Lower leg skin (tissue), 4 donors: ENCODE measurements around the gene SLC12A4. TPM values are rescaled to one million over a fixed set of nuclear protein-coding genes. Genes with fewer than 3 reads are reported as not detected.
A peak's percentile ranks its signal among the peaks of the same experiment; 100 is the strongest.

Source experiments
- DNase-seq, 2 donors: peaks; one replicate each; pipeline ENCODE4 v3.0.0-alpha.2; 2019; ENCODE audit warnings: low spot score in 2 of 2
- H3K4me3 ChIP-seq: fragments of 200-600 bp; sonication (generic); 2 replicates; pipeline ENCODE4 v1.5.1; 2017; ENCODE audit warnings: mild to moderate bottlenecking, low read depth; ENCODE audit not compliant: poor library complexity, severe bottlenecking
- POLR2A ChIP-seq, 2 donors: fragments of 450-650 bp; IDR thresholded peaks; one replicate each; pipeline ENCODE4 v1.6.1; 2016 to 2017; ENCODE audit warnings: antibody characterized with exemption in 2 of 2, mild to moderate bottlenecking in 1 of 2, moderate library complexity in 1 of 2
- WGBS, 2 donors: methylation state at CpG; one replicate each; pipeline ENCODE4 v1.1.5; 2018; 5-methylcytosine and 5-hydroxymethylcytosine counted together
- intact Hi-C: fragments of 100-400 bp; cut with DNase I; formaldehyde crosslinking; loops from one replicate; pipeline ENCODE4 v1.15.0; 2023; ENCODE audit warnings: low total_unique reads
- total RNA-seq, 4 donors: library from RNA; depleted of rRNA; stranded (reverse); fragments of >200 nt; gene quantifications; one replicate each; pipeline ENCODE4 v1.1.0, GENCODE V29; 2016
- TF ChIP-seq, protein P1 (sequence below), 3 donors: fragments of 450-650 bp; IDR thresholded peaks; one replicate each; pipeline ENCODE4 v1.5.1; 2016; ENCODE audit warnings: antibody characterized with exemption in 3 of 3, mild to moderate bottlenecking in 3 of 3, moderate library complexity in 2 of 3

SLC12A4 gene
- total RNA-seq, 4 donors from 2014 or later = 31.3 to 74.1 (median 50.9) TPM

DNA sequence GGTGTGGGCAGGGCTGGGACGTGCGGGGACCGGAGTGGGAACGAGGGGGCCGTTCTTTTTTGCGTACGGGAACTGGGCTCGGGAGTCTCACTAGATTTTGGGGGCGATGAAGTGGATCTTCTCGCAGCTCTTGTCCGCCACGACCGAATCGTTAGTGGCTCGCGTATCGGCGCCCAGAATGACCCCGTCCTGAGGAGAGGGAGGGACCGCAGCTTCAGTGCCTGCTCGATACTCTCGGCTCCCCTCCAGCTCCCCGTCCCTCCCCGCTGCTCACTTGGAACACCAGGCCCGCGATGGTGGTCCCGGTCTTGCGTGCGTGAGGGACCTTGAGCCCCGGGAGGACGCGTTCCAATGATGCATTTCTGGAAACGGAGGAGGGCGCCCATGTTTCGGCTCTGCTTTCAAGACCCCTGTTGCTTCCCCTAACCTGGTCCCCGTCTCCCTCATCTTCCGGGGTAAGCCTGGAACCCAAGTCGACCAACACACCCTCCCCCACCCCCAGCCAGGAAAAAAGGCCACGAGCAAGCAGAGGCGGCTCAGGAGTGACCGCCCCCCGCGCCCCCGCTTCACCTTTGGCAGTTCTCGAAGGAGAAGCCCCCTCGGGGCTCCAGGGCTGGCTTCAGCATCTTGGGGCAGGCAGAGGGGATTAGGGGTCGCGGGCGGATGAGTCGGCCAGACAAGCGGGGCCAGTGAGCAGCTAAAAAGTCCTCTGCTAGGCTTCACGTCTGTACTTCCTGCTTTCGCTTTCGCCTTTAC is 32.1 kb downstream of the SLC12A4 start, which contains the start of gene PSMB10:
Gene PSMB10, minus strand, starts transcription at position 727 of the 756 bp plus-strand sequence. Its CDS starts 101 bp downstream, at position 626.
- intact Hi-C loops = no loop called here
- TF ChIP-seq POLR2A (IDR thresholded peaks at IDR 0.05) = no peak
- TF ChIP-seq, protein P1, sequence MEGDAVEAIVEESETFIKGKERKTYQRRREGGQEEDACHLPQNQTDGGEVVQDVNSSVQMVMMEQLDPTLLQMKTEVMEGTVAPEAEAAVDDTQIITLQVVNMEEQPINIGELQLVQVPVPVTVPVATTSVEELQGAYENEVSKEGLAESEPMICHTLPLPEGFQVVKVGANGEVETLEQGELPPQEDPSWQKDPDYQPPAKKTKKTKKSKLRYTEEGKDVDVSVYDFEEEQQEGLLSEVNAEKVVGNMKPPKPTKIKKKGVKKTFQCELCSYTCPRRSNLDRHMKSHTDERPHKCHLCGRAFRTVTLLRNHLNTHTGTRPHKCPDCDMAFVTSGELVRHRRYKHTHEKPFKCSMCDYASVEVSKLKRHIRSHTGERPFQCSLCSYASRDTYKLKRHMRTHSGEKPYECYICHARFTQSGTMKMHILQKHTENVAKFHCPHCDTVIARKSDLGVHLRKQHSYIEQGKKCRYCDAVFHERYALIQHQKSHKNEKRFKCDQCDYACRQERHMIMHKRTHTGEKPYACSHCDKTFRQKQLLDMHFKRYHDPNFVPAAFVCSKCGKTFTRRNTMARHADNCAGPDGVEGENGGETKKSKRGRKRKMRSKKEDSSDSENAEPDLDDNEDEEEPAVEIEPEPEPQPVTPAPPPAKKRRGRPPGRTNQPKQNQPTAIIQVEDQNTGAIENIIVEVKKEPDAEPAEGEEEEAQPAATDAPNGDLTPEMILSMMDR (IDR thresholded peaks at IDR 0.05) = no peak
- 0 to 1% methylated on average over 19 to 45 of the region's 54 CpGs for WGBS, 2 donors
- peak within 1 kb of the TSS; percentile 71 for H3K4me3 ChIP-seq
- peak; percentile 75 to 93 for DNase-seq

DNA sequence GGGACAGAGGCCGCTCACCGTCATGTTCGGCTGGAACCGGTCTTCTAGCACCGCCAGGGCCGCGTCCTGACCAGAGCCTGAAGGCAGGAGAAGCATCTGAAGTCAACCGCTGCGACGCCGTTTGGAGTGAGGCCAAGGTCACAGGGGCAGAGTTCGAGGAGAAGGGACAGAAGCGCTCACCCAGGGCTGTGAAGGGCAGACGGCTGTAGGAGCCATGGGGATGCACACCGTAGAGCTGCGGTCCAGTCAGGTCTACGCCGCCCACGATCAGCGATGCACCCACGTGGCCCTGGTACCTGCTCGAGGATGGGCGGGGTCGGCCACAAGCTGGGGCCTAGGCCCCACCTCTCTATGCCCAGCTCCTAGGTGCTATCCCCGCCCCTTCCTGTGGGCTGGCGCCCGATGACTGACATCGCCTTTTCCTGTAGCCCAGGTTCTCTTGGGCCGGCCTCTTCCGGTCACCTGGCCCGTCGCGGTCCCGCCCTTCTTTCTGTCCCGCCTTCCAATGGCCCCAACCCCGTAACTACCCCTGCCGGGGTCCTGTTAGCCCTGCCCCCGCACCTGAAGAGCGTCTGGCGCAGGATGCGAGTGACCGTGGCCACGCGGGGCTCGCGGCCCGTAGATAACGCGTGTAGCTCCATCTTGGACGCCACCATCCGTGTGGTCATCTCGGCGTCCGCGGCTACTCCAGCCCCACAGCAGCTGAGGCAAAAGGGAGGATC is 32.9 kb downstream of the SLC12A4 start:
- intact Hi-C loops = no loop called here
- peak overlapping the region; percentile 71 for H3K4me3 ChIP-seq
- DNase-seq = peak; percentile 96 to 99
- TF ChIP-seq, protein P1 (IDR thresholded peaks at IDR 0.05) = no peak
- peak in 1 of 2 donors; percentile 13 for TF ChIP-seq POLR2A (IDR thresholded peaks at IDR 0.05)
- WGBS, 2 donors = 2% methylated on average over 42 of the region's 55 CpGs

DNA sequence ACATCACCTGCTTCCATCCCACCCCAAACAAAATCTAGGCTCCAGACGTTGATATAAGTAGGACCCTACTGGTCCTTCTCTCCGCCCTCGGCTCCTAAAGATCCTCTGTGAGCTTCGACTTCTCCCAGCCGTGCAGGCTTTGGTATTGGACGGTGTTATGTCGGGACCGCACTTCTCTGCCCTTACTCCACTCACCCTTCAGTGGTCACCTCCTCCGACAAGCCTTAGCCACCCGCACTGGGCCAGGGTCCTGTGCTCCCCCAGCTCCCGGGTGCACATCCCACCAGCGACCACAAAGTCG is 33.4 kb downstream of the SLC12A4 start:
- TF ChIP-seq, protein P1 (IDR thresholded peaks at IDR 0.05) = no peak
- TF ChIP-seq POLR2A (IDR thresholded peaks at IDR 0.05) = no peak
- intact Hi-C loops = no loop called here
- no peak for DNase-seq
- peak overlapping the region; percentile 7 for H3K4me3 ChIP-seq
- 37% methylated on average over 13 of the region's 13 CpGs for WGBS, 2 donors

DNA sequence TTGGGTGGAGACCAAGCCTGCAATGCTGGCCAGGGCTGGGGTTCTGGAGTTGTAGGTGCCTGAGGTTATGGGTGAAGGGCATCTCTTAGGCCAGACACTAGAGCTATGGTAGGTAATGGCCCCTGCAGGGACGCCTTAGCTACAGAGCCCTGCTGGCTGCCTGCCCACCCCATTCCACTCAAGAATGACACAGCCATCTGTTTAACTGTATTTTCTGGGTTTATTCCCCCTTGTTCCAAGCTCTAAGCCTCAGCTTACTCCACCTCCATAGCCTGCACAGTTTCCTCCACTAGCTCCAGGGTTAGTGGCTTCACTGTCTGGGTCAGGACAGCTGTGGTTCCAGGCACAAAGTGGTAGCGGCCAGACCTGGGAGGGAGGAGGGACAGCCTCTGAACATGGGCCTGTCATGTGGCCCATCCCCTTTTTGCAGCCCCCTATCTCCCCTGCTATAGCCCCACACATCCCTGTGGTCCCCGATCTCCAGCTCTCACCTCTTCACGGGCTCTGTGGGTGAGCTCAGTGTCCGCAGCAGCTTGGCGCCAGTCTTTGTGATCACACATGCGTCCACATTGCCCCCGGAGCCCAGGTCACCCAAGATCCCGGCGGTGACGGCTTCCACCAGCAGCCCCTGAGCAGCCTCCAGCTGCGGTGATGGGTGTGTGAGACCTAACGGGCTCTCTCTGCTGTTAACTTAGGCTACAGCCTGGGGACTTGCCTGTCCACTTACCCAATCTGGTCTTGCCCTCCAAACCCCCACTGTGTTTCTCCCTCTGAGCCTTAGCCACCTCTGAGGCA is 33.9 kb downstream of the SLC12A4 start:
- intact Hi-C loops = no loop called here
- no peak overlapping the region for H3K4me3 ChIP-seq
- 60 to 65% methylated on average over 6 to 13 of the region's 13 CpGs for WGBS, 2 donors
- peak in 1 of 2 donors; percentile 87 for DNase-seq
- TF ChIP-seq POLR2A (IDR thresholded peaks at IDR 0.05) = no peak
- TF ChIP-seq, protein P1 (IDR thresholded peaks at IDR 0.05) = no peak

DNA sequence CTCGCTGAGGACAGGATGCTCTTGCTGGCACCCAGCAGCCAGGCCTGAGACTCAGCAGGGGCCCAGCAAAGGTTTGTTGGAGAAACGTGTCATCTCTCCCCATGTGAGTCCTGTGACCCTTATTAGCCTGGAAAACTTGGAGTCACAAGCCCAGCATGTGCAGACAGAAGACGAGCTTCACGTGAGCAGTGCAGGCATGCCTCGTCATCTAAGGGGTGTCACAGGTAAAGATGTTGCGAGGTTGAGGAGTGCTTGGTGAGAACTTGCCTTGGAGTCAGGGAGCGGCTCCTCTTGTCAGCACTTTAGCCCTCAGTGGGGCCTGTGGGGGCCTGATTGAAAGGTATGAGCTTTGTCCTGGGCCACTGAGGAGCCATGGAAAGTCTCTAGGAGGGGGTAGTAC is 34.6 kb downstream of the SLC12A4 start:
- H3K4me3 ChIP-seq = no peak overlapping the region
- no peak for DNase-seq
- TF ChIP-seq POLR2A (IDR thresholded peaks at IDR 0.05) = no peak
- TF ChIP-seq, protein P1 (IDR thresholded peaks at IDR 0.05) = no peak
- intact Hi-C loops = no loop called here
- 56 to 66% methylated on average over 6 to 7 of the region's 7 CpGs for WGBS, 2 donors
